Motor neuron (in vitro differentiated cells): ENCODE results near the gene KRTDAP. TPM values are rescaled to one million over a fixed set of nuclear protein-coding genes. Genes with fewer than 3 reads are reported as not detected.
"Not testable (repeated sequence)": the region's sequence is repeated elsewhere in the genome, so short reads cannot be mapped to it uniquely, and the experiment has no call there.

Experiments
- ATAC-seq, 8 experiments: fragments of 200-7000 bp; cut with Tn5 transposase; replicated peaks in 6 of 8; 2 replicates each; pipeline ENCODE4 v1.8.0; 2021; ENCODE audit warnings: mild to moderate bottlenecking in 8 of 8, moderate library complexity in 8 of 8
- H3K27ac ChIP-seq, 2 donors: fragments of 250-450 bp; sonication (Bioruptor Pico); 2 replicates each; pipeline ENCODE4 v1.9.0; 2021; ENCODE audit warnings: antibody characterized with exemption in 2 of 2, mild to moderate bottlenecking in 2 of 2, moderate library complexity in 1 of 2
- H3K4me1 ChIP-seq, 2 donors: fragments of 250-450 bp; sonication (Bioruptor Pico); replicated peaks in 1 of 2; 2 replicates each; pipeline ENCODE4 v1.6.1; 2021; ENCODE audit warnings: antibody characterized with exemption in 2 of 2, mild to moderate bottlenecking in 2 of 2, moderate library complexity in 1 of 2
- H3K4me3 ChIP-seq, 5 donors: fragments of 250-450 bp; sonication (Bioruptor Pico); 2 replicates each; pipeline ENCODE4 v1.9.0; 2021; ENCODE audit warnings: antibody characterized with exemption in 5 of 5, mild to moderate bottlenecking in 5 of 5, moderate library complexity in 4 of 5
- WGBS, 10 experiments: fragments of 450-650 bp; shearing (Covaris generic); methylation state at CpG; one replicate each; pipeline ENCODE4 v1.0.0; 2022; 5-methylcytosine and 5-hydroxymethylcytosine counted together
- in situ Hi-C, 9 experiments: fragments of 400-800 bp; cut with MboI; loops; one replicate each; pipeline ENCODE4 v1.15.0; 2021; ENCODE audit warnings: low sequenced_read_pairs in 9 of 9, low pct_unique_long_range_greater_than_20kb in 2 of 9; ENCODE audit not compliant: unreplicated experiment in 9 of 9
- total RNA-seq, 8 experiments: library from RNA; unstranded; fragments of 300-600 nt; gene quantifications; 2 replicates each; pipeline versions ENCODE4 v1.2.3 to v1.2.4, GENCODE V29; 2022

Gene KRTDAP
- total RNA-seq, 8 experiments from 2014 or later = not detected

DNA sequence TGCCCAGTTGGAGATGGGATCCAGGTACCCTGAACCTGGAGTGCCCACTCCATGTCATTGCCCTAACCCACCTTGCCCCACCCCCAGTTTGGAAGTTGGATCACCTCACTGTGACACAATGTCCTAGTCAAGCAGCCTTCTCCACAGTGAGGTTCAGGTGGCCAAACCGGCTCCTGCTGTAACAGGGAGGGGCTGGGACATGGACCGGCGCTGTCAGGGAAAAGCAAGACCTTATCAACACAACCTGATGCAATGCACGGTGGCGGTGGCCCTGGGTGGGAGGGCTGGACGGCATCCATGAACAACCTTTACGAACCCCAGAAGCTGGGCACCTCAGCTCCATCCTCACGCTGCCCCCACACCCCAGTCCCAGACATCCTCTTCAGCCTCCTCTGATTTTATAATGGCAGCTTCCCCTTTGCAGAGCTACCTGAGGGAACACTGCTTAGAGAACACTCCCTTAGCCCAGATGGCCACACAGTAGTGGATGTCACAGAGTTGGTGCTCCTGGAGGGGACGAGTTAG, 1.6 kb upstream of the KRTDAP start:
- ATAC-seq = no peak
- in situ Hi-C loops = loop anchor here in 2 of 9 experiments (10.0 to 25.0 kb wide), 2 partner anchors 130 to 147 kb away; partner anchors contain the start of genes FFAR1 (in 1 of the 2), FFAR3 (in 1 of the 2) and GPR42 (in 1 of the 2)
- WGBS, 10 experiments = 36 to 100% (median 60%) methylated on average over 1 to 5 of the region's 9 CpGs; no CpG with 5 or more reads in 3 of the 10 experiments

DNA sequence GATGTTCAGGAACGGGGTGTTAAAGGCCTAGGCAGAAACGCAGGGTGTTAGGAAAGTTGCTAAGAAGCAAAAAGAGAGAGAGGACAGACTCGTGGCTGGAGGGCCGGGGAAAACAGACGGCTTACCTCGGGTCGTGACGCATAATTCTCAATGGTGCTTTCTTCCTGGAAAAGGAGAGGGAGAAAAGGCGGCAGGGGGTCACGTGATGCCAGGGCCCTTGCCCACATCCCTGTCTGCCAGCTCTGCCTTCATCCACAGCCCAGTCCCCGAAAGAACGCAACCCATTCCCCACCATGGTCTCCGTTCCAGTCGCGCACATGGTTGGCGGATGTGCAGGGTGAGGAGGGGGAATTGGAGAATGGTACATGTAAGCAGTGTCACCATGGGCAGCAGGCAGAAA, 1.6 kb downstream of the KRTDAP start:
- ATAC-seq = no peak
- Histone ChIP-seq H3K27ac (no peak overlapping the region), H3K4me1 (peaks cover 0 to 4% of the 10 kb centered on the region in 2 donors), H3K4me3 (no peak overlapping the region)
- WGBS, 10 experiments = 50 to 90% (median 67%) methylated on average over 2 to 12 of the region's 16 CpGs; no CpG with 5 or more reads in 5 of the 10 experiments
- in situ Hi-C loops = loop anchor here in 1 of 9 experiments (25.0 kb wide), 1 partner anchor 126 kb away; the partner anchor contains the start of genes FFAR3 and GPR42

More for the DNA sequence above, 1.6 kb upstream of the KRTDAP start:
- no peak overlapping the region for H3K4me3 ChIP-seq
- no peak overlapping the region for H3K27ac ChIP-seq
- peaks cover 0 to 4% of the 10 kb centered on the region in 2 donors for H3K4me1 ChIP-seq

- 0 to 100% (median 85%) methylated on average over 1 to 7 of the region's 10 CpGs; no CpG with 5 or more reads in 3 of the 10 experiments for WGBS, 10 experiments
- in situ Hi-C loops = loop anchor here in 1 of 9 experiments (25.0 kb wide), 1 partner anchor 125 kb away; the partner anchor contains the start of genes FFAR3 and GPR42
- no peak overlapping the region for H3K4me3 ChIP-seq
- peak in 2 of 8 experiments; percentile 26 to 63 for ATAC-seq
- no peak overlapping the region for H3K27ac ChIP-seq
- peaks cover 0 to 4% of the 10 kb centered on the region in 2 donors for H3K4me1 ChIP-seq
Observed at GRCh38 chr19:35487656-35488182, 2.5 kb downstream of the KRTDAP start.

DNA sequence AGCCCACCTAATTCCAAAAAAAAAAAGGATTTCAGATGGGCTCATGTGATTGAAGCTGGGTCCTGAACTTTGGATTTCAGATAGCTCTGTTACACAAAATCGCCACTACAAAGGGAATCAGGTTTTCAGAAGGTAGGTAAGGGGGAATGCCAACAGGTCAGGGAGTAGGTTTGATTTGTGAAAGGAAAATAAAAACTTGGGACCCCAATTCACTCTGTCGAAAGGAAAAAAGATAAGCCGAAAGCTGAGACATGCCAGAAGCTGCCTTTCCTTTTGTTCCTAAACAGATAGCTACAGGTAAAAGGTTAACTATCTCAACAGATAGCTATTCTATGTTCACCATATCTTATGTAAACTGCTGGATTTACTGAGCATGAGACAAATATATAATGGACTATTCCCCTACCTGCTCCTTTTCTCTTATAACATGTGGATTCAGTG, 4.0 kb downstream of the KRTDAP start:
- WGBS, 10 experiments = 21 to 100% (median 85%) methylated on average over 1 to 3 of the region's 3 CpGs; no CpG with 5 or more reads in 2 of the 10 experiments
- in situ Hi-C loops = loop anchor here in 1 of 9 experiments (25.0 kb wide), 1 partner anchor 124 kb away; the partner anchor contains the start of genes FFAR3 and GPR42
- Histone ChIP-seq H3K4me3 (no peak overlapping the region), H3K27ac (no peak overlapping the region), H3K4me1 (peaks cover 0 to 4% of the 10 kb centered on the region in 2 donors)
- ATAC-seq = no peak

DNA sequence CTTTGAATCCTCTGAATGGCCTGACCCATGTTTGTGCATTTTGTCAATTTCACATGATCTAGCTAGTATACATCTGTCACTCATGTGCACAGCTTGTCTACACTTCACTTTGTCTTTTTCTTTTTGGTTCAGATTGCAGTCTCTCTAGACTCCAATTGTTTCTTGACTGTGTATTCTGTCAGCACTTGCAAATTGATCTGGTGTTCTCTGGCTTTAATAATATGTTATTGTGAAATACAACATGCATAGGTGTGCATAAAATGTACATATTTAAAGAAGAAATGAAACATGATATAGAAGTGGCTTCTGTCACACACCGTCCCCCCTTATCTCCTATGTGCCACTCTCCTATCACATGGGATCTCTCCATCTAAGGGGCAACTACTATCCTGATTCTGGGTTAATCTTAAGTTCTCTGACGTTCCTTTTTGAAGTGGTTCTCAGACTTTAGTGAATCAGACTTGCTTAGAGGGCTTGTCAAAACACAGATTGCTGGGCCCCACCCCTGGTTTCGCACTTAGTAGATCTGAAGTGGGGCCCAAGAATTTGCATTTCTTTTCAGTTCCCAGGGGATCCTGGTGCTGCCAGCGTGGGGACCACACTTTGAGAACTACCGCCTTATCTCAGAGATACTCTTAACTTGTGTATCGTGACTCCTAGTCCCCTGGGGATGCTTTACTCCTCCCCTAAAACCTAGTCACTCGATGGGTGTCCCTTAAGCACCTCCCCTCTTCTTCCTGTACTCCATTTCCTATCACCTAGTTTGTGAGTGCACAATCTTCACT, 5.8 kb downstream of the KRTDAP start:
- peak in 4 of 8 experiments; percentile 25 to 91 (median 80) for ATAC-seq

DNA sequence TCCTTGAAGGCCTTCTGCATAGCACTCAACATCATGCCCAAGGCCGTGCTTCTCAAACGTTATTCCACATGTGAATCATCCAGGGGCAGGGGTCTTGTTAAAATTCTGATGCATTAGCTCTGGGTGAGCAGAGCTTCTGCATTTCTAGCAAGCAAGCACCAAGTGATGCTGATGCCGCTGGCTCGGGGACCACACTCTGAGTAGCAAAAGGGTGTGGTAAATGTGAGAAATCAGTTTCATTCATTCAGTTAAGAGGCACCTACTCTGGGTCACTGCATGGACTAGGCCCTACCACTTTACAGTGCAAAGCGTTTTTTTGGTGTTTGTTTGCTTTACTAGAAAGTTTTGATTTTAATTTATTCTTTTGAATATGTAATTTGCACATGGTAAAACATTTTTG, 7.2 kb downstream of the KRTDAP start:
- in situ Hi-C loops = loop anchor here in 1 of 9 experiments (25.0 kb wide), 1 partner anchor 121 kb away; the partner anchor contains the start of genes FFAR3 and GPR42
- no peak for ATAC-seq
- peaks cover 0 to 3% of the 10 kb centered on the region in 2 donors for H3K4me1 ChIP-seq
- no peak overlapping the region for H3K4me3 ChIP-seq
- WGBS, 10 experiments = 7 to 67% (median 37%) methylated on average over 1 to 5 of the region's 5 CpGs; no CpG with 5 or more reads in 2 of the 10 experiments
- no peak overlapping the region for H3K27ac ChIP-seq

More for the DNA sequence above, 5.8 kb downstream of the KRTDAP start:
- WGBS, 10 experiments = 0 to 92% (median 56%) methylated on average over 2 to 7 of the region's 7 CpGs
- Histone ChIP-seq H3K4me3 (no peak overlapping the region), H3K4me1 (peaks cover 0 to 4% of the 10 kb centered on the region in 2 donors), H3K27ac (no peak overlapping the region)
- in situ Hi-C loops = loop anchor here in 1 of 9 experiments (25.0 kb wide), 1 partner anchor 122 kb away; the partner anchor contains the start of genes FFAR3 and GPR42

DNA sequence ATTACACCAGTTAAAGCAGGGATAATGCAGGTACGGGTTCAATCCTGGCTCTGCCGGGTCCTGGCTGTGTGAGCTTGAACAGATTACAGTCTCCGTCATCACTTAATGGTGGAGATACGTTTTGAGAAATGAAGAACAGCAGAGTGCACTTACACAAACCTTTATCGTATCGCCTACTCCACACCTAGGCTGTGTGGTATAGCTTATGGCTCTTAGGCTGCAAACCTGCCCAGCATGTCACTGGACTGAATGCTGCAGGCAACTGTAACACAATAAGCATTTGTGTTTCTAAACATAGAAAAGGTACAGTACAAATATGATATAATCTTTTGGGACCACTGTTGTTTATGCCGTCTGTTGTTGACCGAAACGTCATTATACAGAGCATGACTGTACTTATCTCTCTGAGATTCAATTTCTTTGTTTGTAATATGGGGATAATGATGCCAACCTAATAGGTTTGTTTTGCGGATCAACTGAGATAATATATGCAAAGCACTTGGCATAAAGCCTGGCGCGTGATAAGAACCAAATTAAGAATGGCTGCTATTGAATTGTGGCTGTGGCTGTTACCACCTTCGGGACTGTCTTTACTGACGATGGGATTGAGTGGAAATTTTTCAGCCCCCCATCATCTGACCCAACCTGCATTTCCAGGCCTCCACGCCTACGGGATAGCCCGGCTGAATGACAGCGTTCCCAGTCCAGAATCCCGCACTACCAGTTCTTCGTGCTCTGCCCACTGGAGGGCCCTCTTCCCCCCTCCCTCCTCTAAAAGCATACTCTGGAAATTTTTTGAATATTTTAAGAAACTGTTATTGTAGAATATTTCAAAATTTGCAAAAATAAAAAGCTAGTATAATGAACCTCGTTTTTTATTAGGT, 11.2 kb downstream of the KRTDAP start:
- H3K4me1 ChIP-seq = no peaks in the 10 kb centered on the region
- 57 to 83% (median 67%) methylated on average over 2 to 20 of the region's 21 CpGs for WGBS, 10 experiments
- H3K27ac ChIP-seq = no peak overlapping the region
- in situ Hi-C loops = loop anchor here in 1 of 9 experiments (25.0 kb wide), 1 partner anchor 117 kb away; the partner anchor contains the start of genes FFAR3 and GPR42
- ATAC-seq = no peak
- no peak overlapping the region for H3K4me3 ChIP-seq

DNA sequence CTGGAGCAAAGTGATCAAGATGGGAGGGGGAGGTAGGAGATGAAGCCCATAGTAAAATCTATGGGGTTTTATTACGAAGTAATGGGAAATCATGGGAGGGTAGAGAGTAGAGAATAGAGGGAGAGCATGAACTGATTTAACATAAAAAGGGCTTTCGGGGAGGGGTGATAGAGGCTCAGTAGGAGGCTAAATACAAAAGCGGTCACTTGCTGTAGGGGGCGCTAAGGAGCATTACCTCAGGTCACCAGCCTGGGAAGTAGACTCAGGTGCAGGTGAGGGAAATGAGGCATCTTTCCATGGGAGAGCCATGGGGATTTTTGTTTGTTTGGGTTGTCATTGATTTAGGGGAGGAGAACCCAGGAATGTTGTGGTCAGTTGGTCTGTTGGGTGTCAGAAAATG, 14.1 kb downstream of the KRTDAP start:
- H3K4me1 ChIP-seq = no peaks in the 10 kb centered on the region
- in situ Hi-C loops = loop anchor here in 1 of 9 experiments (25.0 kb wide), 1 partner anchor 114 kb away; the partner anchor contains the start of genes FFAR3 and GPR42
- 25 to 83% (median 52%) methylated on average over 1 to 4 of the region's 4 CpGs; no CpG with 5 or more reads in 1 of the 10 experiments for WGBS, 10 experiments
- no peak overlapping the region for H3K27ac ChIP-seq
- H3K4me3 ChIP-seq = no peak overlapping the region
- no peak for ATAC-seq

GRCh38 chr19:35474594-35474993, 15.7 kb downstream of the KRTDAP start:
- WGBS, 10 experiments = 64 to 100% (median 92%) methylated on average over 2 to 5 of the region's 7 CpGs; no CpG with 5 or more reads in 4 of the 10 experiments
- not testable (repeated sequence) for ATAC-seq, H3K27ac ChIP-seq, H3K4me3 ChIP-seq, H3K4me1 ChIP-seq
- in situ Hi-C loops = loop anchor here in 1 of 9 experiments (25.0 kb wide), 1 partner anchor 112 kb away; the partner anchor contains the start of genes FFAR3 and GPR42

- no peak overlapping the region for H3K27ac ChIP-seq
- in situ Hi-C loops = loop anchor here in 1 of 9 experiments (25.0 kb wide), 1 partner anchor 112 kb away; the partner anchor contains the start of genes FFAR3 and GPR42
- no peak for ATAC-seq
- no peak overlapping the region for H3K4me3 ChIP-seq
- 32 to 100% (median 93%) methylated on average over 1 to 9 of the region's 14 CpGs; no CpG with 5 or more reads in 3 of the 10 experiments for WGBS, 10 experiments
- no peaks in the 10 kb centered on the region for H3K4me1 ChIP-seq
Observed at GRCh38 chr19:35474104-35474503, 16.2 kb downstream of the KRTDAP start.

DNA sequence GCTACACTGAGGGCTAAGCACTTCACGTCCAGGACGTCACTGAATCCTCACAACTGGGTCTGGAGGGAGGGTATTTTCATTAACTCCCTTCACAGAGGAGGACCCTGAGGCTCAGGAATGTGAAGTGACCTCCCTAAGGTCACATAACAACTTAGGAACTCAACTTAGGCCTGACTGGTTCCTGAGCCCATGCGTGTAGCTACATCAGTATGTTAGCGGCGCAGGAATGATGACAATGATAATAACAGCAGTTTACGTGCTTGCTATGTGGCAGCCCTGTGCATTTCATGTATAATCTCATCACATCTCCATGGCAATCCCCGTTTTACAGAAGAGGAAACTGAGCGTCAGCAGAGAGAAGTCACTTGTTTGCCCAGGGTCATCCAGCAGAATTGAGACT, 18.3 kb downstream of the KRTDAP start:
- ATAC-seq = no peak

More for the DNA sequence above, 18.3 kb downstream of the KRTDAP start:
- in situ Hi-C loops = loop anchor here in 1 of 9 experiments (25.0 kb wide), 1 partner anchor 110 kb away; the partner anchor contains the start of genes FFAR3 and GPR42
- 46 to 100% (median 83%) methylated on average over 2 to 8 of the region's 8 CpGs; no CpG with 5 or more reads in 2 of the 10 experiments for WGBS, 10 experiments
- Histone ChIP-seq H3K4me3 (no peak overlapping the region), H3K4me1 (no peaks in the 10 kb centered on the region), H3K27ac (no peak overlapping the region)
